ENCODE results near the gene ALK.

DNA sequence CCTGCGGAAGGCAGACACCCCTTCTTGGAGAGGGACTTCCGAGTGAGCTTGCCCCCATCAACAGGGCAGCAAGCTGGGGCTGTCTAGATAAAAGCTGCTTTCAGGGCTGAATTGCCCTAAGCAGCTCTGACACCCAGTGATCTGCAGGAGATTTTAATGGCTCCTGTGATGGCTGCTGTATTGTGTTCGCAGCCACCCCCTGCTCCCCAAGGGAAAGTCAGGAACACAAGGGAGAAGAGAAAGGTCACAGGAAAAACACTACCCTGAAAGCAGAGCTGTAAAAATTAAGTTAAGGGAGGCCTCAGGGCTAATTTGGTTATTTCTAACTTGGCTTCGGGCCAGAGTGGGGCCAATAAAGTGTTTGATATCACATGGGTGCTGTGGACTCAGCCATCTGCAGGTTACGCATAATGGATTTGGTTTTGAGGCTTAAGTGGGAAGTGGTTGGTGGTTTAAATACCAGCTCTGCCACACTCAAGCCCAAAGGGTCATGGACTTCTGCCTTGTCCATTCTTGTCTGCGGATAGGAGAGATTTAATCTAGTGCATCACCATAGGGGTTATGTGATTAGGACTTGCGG is 658.6 kb downstream of the ALK start:
- TF ChIP-seq, protein P1, sequence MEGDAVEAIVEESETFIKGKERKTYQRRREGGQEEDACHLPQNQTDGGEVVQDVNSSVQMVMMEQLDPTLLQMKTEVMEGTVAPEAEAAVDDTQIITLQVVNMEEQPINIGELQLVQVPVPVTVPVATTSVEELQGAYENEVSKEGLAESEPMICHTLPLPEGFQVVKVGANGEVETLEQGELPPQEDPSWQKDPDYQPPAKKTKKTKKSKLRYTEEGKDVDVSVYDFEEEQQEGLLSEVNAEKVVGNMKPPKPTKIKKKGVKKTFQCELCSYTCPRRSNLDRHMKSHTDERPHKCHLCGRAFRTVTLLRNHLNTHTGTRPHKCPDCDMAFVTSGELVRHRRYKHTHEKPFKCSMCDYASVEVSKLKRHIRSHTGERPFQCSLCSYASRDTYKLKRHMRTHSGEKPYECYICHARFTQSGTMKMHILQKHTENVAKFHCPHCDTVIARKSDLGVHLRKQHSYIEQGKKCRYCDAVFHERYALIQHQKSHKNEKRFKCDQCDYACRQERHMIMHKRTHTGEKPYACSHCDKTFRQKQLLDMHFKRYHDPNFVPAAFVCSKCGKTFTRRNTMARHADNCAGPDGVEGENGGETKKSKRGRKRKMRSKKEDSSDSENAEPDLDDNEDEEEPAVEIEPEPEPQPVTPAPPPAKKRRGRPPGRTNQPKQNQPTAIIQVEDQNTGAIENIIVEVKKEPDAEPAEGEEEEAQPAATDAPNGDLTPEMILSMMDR (IDR thresholded peaks at IDR 0.05): no peak
- no peak for TF ChIP-seq POLR2A (IDR thresholded peaks at IDR 0.05)
